GM19023 (cell line): Measurements from ENCODE around the gene CPT2.

Experiments used
- ATAC-seq: cut with Tn5 transposase; IDR thresholded peaks from one replicate; pipeline ENCODE4 v1.9.1; 2021; ENCODE audit warnings: mild to moderate bottlenecking, moderate library complexity; ENCODE audit not compliant: unreplicated experiment

Gene CPT2

GRCh38 chr1:53260631-53261247, 64.1 kb downstream of the CPT2 start:
- no peak for ATAC-seq

DNA sequence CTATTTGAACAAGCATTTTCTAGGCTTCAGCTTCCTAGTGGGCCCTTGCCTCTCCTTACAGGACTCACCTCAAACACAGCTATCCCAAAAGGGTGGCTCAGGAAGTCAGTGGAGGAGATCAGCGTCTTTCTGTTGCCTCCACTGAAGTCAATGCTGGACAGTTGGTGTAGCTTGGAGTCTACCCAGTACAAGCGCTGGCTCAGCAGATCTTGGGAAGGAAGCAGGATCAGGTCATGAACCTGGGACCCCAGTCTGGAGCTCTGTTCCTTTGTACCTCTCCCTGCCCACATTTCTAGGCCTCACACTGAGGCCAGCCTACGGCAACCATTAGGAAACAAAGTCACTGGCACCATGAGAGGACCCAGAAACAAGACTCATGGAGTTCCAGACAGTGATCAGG, 65.4 kb downstream of the CPT2 start:
- ATAC-seq, result no peak
